Epithelial cell of prostate (primary cell): ENCODE measurements around the gene ERBB4.

Source experiments
- DNase-seq: peaks from one replicate; pipeline ENCODE4 v3.0.0-alpha.2; 2011; ENCODE audit warnings: low read depth, low spot score
- H3K27ac ChIP-seq: fragments of 450-650 bp; 2 replicates; pipeline ENCODE4 v1.5.1; 2017; ENCODE audit warnings: mild to moderate bottlenecking

ERBB4 gene

DNA sequence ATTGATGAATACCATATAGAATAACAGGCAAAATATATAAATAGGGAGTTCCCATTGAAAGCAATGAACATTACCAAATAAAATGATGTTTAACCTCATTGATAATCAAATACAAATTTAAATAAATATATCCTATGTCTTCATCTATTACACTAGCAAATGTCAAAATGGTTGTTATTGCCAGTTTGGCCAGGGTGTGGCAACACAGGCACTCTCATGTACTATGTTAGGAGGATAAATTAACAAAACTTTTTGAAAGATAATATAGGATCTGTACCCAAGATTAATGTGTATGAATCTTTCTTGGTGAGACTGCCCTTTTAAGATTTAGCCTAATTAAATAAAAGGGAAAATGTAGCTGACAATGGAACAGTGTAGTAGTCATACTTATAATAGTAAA, 659.3 kb downstream of the ERBB4 start:
- DNase-seq = no peak
- no peak overlapping the region for H3K27ac ChIP-seq

DNA sequence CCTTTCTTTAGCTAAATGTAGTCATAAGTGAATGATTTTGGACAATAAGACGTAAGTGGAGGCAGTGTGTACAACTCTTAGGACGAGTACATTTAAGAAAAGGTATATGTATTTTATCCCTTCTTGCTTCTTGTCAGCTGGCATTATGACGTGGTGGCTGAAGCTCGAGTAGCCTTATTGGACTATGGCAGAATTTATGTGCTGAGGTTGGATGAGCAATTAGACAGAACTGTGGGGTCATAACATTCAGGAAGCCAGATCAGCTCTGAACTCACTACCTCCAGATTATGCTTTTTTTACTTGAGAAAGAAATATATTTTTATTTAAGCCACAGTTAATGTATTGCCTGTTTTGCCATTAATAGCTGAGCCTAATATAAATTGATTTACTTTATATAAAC, 661.5 kb downstream of the ERBB4 start:
- no peak for DNase-seq
- H3K27ac ChIP-seq = no peak overlapping the region

DNA sequence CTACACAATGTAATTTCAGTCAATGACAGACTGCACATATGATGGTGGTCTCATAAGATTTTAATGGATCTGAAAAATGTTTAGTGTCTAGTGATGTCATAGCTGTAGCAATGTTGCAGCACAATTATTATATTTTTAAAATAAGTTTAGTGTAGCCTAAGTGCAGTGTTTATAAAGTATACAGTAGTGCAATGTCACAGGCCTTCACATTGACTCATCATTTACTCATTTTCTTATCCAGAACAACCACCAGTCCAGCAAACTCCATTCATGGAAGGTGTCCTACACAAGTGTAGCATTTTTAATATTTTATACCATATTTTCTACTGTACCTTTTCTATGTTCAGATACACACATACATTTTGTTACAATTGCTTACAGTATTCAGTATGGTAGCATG, 663.1 kb downstream of the ERBB4 start:
- no peak for DNase-seq

DNA sequence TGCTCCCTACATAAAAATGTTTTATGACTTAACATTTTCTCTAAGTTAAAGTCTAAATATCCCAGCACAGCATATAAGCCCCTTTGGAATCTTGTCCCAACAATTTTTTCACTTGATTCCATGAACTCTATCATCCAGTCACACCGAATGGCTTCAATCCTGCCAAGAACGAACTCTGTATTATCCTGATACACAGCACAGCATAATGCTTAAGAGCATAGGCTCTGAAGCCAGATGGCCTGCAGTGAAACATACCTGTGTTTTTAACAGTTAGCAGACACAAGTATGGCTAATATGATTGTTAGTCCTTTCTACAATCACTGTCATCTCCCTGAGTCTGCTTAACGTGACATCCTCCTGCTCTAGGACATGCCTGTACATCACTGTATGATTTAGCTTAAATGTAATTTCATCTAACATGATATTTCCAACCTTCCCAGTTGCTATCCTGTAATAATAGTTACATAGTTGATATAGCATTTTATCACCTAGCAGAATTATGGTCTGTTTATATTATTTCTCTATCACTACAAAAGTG, 669.5 kb downstream of the ERBB4 start:
- no peak overlapping the region for H3K27ac ChIP-seq
- no peak for DNase-seq

More for the DNA sequence above, 663.1 kb downstream of the ERBB4 start:
- H3K27ac ChIP-seq = no peak overlapping the region

DNA sequence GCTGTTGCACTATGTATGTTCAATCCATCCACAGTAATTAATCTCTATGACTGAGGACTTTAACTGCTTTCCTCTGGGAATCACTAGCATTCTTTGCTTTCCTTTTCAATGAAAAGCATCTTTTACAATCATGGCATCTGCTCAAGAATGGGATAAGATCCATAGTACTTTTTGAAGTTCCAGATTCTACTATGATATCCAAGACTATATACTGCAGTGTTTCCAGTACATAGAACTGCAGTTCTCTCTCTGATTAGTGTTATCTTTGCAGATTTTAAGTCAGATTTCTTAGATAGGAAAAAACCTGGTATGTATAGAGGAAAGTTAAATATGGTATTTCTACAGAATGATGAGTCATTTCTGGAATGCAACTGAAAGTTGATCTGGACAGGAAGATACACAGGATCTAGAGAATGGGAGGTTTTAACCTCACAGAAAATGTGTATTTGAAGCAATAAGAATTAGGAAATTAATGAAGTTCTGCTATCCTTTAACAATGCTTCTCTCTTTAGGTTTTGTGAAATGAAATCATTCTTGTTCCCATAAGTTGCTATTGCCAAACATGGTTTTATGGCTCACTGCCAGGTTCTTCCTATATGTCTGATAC, 670.7 kb downstream of the ERBB4 start:
- no peak for DNase-seq
- H3K27ac ChIP-seq = no peak overlapping the region

DNA sequence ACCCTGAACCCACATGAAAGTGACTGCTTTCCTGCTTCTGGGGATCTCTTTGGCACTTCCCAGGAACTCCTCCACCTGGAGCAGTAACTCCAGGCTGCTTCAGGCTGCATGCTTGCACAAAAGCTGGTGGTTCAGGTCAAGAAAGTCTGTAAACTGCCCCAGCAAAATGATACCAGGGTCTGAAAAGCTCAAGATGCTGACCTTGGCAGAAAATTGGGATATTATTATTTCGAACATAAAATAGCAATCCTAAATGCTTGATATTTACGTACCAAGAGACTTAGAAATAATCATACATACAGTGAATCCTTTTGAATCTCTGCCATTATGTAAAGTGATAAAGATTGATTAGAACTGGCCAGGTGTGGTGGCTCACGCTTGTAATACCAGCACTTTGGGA, 674.3 kb downstream of the ERBB4 start:
- no peak overlapping the region for H3K27ac ChIP-seq
- DNase-seq = no peak

DNA sequence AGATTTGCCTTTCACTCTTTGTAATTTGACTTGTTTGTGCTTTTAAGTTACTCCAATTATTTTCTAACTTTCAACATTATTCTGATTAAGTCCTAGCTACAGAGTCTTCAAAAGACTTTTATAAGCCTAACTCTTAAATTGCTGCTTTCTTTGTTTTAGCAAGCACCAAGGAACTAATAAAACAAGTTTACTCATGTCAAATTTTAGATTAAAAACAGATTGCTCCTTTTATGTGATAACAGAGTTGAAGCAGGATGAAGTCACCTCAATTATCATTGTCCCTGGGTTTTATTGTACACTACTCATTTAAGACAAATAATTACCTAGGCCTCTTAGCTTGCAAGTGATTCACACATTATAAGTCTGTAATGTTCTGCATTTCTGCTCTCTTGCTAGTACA, 678.4 kb downstream of the ERBB4 start:
- no peak overlapping the region for H3K27ac ChIP-seq
- peak; percentile 26 for DNase-seq

DNA sequence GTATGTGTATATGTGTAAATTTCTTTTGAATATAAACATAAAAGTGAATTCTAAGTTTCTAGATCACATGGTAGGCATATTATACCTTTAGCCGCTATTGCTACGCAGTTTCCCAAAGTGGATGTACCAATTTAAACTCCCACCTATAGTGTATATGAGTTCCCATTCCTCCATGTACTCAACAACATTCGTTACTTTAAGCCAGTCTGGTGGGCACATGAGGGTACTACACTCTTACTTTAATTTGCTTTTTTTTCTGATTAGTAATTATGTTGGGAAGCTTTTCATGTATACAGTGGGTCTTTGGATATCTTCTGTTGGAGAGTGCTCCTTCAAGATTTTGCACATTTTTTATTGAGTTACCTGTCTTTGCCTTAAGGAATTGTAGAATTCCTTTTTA, 683.8 kb downstream of the ERBB4 start:
- DNase-seq = no peak
- no peak overlapping the region for H3K27ac ChIP-seq

DNA sequence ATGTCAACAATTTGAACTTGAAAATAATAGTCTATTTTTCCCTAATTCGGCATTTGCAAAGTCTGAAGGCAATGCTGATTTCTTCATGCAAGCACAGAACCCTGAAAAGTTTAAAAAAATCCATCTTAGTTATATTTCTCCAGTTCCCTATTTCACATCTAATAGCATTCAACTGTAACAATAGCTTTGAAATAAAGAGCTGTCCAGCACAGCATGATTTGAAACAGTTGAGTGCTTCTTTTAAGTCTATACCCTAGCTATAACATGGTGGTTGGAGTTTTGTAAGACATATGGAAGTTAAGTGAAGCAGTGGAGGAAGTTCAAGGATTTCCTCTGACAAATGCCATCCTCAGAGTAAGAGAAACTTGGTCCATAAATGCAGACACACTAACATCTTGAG, 691.9 kb downstream of the ERBB4 start:
- H3K27ac ChIP-seq = no peak overlapping the region
- no peak for DNase-seq

DNA sequence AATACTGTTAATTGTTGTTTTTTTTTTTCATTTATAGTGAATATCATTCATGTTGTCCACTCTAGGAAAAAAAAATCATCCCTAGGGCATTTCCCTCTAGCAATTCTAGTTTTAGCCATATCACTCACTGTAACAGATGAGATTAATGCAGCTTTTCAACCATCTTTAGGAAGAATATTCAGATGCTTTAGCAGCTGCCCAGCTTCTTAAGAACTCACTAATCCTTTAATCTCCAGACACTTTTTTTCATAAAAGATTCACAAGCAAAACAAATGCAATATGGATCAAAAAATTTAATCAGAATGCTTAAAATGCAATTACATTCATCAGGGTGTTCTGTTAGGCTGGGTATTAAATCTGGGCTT, 692.6 kb downstream of the ERBB4 start:
- no peak overlapping the region for H3K27ac ChIP-seq
- no peak for DNase-seq

DNA sequence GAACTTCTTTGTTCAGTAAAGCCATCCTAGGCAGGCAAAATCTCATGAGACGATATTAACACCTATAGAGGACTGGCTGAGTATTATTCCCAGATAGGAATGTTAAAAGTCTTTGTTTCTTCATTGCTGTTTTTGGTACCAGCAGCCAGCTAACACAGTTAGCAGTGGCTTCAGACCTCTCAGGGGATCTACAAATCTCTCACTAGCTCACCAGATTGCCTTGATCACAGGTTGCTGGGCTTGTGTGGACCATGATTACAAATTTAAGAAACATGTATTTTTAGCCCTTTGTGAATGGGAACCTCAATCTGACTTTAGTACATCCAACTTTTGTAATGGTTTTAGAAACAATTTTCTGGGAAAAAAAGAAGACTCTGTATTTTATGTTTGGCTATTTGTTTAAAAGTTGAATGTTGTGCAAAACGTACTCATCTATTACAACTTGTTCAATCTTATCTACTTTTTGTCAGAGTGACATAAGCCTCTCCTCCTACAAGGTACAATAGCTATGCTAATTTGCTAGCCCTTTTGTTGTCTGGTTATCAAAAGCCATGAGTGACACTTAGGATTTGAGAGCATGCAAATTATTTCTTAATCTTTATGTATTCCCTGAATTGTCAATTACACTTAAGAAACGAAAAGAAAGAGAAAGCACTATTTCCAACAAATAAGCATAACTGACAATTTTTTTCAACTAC, 693.1 kb downstream of the ERBB4 start:
- H3K27ac ChIP-seq = no peak overlapping the region
- no peak for DNase-seq

DNA sequence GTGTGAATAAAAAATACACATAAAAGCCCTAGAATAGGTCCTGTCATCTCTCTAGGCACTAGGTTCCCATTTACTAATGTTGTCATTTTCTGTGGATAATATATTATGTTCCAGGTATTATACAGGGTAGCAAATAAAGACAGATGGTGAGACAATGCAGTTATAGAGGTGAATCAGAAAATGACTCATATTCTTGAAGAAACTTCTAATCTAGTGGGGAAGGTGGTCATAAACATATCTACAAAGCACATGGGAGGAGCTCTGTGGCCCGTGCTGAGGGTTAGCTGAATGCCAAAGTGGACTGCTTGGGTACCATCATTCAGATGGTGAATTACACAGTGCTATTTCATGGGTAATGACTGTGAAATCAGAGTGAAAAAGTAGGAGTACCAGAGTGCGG, 700.9 kb downstream of the ERBB4 start:
- DNase-seq = no peak
- H3K27ac ChIP-seq = no peak overlapping the region

DNA sequence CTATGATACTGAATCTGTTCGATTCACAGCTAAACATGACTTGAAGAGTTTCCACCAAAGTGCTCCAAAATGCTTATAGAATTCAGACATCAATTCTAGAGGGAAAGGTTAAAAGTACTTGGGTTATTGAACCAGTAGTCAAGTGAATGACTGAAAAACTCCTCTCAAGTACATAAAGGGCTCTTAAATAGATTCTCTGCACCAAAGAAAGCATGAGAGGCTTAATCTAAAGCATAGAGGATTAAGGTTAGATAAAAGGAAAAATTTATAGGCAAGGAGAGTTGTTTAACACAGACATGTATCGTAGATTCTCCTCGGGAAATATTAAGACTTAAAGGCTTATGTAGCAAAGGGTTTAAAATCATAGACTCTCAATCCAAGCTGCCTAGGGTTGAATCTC, 701.4 kb downstream of the ERBB4 start:
- no peak overlapping the region for H3K27ac ChIP-seq
- DNase-seq = no peak

DNA sequence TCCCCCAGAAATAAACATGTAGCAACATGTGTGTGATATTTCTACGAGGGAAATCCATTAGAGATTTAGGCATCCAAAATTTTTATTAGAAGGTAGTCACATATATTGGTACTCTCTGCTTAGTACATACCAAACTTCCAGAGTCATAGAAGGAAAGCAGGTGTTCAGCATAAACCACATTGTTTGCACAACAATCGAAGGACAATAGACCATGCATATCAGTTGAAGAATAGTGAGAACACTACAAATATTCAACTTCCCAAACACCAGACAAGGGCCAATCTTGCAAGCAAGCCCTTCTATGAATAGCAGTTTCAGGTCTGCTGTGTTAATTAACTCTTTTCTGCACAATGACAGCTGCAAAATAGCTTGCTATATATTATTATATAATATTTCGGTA, 702.2 kb downstream of the ERBB4 start:
- DNase-seq = peak; percentile 36
- H3K27ac ChIP-seq = no peak overlapping the region

DNA sequence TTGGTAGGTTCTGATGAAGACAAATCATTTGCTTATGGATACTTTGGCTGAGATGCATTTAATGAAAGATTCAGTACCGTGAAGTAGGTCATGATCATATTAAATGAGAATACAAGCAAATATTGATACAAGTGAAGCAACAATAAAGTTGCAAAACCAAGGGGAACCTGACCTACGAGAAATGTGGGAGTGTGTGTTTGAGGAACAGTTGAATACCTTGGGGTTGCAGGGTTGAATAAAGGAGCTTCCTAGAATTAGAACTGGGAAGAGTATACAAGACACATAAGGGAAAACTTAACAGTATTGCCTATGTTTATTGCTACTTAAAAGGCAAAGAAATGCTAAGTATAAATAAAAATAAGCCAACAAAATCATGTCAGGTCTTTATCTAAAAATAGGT, 702.9 kb downstream of the ERBB4 start:
- no peak overlapping the region for H3K27ac ChIP-seq
- DNase-seq = no peak

DNA sequence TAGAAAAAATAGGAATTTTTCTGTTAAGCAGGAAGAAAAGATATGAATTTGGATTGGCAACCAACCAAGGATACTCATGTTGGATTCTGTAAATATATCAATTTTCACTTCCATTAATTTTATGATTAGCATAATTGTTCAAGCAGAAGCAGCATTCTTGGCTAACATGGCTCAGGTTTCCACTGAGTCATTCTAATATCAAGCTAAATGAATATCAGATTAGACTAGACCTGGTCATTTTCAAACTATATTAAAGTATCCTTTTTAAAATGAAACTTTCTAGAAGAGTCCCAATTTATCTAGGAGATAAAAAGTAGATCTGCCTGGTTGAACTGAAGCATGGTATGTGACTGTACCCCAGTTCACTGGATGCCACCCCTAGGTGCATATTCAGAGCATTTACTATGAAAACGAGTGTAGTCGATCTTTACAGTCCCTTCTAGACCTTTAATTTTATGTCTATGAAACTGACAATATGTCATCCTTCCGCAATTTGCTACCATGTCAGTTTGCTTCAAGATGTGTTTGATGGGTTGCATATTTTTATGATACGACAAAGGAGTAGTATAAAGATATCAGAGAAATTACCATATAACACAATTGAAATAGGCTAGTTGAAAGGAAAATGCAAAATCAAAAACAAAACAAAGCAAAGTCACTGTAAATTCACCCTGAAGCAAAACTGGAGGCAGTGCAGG, 704.9 kb downstream of the ERBB4 start:
- no peak for DNase-seq
- H3K27ac ChIP-seq = no peak overlapping the region

DNA sequence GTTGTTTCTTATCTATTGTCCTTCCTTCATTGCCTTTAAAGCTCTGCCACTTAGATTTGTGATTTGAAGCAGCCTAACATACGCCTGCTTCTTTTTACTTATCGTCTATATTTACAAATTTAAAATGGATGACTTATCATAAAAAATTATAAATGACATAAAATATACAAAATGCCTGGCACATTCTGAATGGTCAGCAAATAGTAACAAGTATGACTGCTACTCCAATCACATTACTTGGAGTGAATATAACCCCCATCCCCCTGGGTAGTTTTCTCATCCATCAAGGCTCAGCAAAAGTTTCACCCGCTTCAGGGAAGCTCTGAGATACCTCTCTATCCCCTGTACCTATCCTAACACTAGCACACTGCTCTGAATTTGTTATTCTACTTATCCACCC, 708.9 kb downstream of the ERBB4 start:
- H3K27ac ChIP-seq = no peak overlapping the region

DNA sequence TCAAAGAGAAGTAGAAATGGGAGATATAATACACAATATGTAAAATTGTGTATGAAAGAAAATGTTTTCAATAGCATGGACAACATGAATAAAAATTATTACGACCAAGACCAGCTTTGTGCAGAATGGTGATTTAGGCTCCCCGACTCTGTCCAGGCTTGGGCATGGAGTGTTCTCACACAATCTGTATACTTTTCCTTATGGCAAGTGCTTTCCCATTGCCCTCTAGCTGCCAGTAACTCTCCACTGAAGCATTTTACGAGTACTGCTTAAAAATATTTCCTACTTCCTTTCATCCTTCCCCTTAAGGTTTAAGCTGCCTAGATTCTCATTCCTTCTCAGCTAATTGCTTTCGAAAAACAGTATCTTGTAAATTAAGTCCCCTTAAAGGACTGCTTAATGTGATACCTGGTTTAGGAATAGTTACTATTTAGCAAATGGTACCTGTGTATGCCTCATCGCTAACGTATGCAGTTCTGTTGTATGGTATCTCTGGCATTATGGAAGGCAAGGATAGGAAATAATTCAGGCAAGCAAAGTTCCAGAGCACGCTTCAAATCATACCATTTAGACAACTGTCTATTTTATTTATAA, 714.6 kb downstream of the ERBB4 start:
- no peak overlapping the region for H3K27ac ChIP-seq
- no peak for DNase-seq

More for the DNA sequence above, 708.9 kb downstream of the ERBB4 start:
- no peak for DNase-seq

DNA sequence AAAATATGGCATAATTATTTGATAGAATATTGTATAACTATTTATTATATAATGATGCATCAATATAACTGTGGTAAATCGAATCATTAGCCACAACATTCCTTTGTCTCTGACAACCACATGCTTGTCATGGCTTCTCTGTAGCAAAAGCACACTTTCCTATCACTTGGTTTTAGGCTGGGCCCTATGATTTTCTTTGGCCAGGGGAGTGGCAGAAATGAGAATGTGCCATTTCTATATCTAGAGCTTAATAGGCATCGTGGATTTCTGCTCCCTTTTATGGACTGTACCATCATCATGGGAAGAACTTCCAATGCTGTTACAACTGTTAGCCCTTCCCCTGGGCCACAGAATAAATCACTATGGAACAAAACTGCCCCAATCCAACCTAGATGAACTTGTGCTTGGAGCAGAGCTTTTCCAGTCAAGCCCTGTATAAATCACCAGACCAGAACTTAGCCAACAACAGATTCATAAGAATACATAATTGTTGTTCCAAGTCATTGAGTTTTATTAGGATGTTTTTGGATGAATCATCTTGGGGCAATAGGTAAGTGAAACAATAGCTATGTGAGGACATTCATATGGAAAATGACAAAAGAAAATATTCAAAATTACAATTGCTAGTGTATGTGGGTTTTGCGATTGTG, 715.8 kb downstream of the ERBB4 start:
- peak overlapping the region; percentile 53 for H3K27ac ChIP-seq
- peak; percentile 51 for DNase-seq

DNA sequence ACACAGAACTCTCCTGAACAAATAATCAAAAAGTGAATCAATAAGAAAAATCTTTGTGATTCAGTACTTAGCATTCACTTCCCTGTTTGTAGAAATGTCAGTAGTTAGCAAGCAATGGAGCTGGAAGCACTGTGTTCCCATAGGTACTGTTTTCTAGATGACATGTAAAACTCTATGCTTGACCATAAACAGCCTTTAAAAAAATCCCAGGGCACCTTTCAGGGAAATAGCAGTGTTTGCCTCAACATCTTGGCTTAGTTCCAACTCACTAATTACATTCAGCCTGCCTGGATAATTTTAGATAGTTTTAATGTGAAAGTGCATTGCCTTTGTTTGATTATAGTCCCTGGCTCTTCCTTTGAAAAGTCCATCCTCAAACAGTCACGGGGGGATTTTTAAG, 721.8 kb downstream of the ERBB4 start:
- DNase-seq = no peak
- no peak overlapping the region for H3K27ac ChIP-seq

DNA sequence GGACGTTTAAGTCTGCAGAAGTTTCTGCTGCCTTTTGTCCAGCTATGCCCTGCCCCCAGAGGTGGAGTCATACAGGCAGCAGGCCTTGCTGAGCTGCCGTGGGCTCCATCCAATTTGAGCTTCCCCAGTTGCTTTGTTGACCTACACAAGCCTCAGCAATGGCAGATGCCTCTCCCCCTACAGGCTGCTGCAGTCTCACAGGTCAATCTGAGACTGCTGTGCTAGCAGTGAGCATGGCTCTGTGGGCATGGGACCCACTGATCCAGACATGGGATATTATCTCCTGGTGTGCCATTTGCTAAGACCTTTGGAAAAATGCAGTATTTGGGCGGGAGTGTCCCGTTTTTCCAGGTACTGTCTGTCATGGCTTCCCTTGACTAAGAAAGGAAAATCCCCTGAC, 726.0 kb downstream of the ERBB4 start:
- DNase-seq = no peak

More for the DNA sequence above, 726.0 kb downstream of the ERBB4 start:
- no peak overlapping the region for H3K27ac ChIP-seq
